NCI-H2107 (cell line): ENCODE measurements around the gene MARK3.

Experiments used
- DNase-seq: peaks from one replicate; lab custom pipeline; 2025; lab: John Stamatoyannopoulos, UW

The MARK3 gene

GRCh38 chr14:103551338-103551762, 166.1 kb downstream of the MARK3 start:
- no peak for DNase-seq

GRCh38 chr14:103552011-103552845, 167.0 kb downstream of the MARK3 start:
- DNase-seq = no peak

GRCh38 chr14:103552846-103553210, 167.6 kb downstream of the MARK3 start:
- no peak for DNase-seq
